ENCODE data around the gene HCN2. TPM values are rescaled to one million over a fixed set of nuclear protein-coding genes. Genes with fewer than 3 reads are reported as not detected.

HCN2 gene
- total and polyA plus RNA-seq, 9 of the 15 experiments (the other 6 are each of a cell fraction or from before 2014, with no cell fraction given), result 0.29 to 4.2 (median 0.82) TPM; not detected in 2

DNA sequence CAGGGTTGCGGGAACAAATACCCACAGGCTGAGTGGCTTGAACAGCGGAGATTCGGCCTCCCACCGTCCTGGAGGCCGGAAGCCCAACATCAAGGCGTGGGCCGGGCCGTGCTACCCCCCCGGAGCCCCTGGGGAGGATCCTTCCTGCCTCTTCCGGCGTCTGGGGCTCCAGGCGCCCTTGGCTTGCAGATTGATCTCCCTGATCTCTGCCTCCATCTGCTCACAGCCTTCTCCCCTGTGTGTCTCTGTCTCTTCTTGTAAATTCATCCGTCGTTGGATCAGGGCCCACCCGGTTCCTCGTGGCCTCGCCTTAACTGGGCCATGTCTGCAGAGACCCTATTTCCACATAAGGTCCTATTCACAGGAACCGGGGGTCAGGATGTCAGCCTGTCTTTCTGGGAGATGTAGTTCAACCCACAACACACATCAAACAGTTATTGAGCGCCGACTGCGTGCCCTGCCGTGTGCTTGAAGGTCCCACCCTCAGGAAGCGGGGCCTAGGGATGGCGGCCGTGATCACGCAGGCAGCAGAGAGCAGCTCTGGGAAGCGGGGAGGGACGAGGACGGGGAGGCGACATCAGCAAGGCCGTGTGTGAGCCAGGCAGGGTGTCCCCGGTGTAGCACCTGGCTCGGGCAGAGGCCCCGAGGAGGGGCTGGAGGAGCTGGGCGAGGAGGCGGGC, 21.3 kb downstream of the HCN2 start (continued):
- TF ChIP-seq, protein P1, sequence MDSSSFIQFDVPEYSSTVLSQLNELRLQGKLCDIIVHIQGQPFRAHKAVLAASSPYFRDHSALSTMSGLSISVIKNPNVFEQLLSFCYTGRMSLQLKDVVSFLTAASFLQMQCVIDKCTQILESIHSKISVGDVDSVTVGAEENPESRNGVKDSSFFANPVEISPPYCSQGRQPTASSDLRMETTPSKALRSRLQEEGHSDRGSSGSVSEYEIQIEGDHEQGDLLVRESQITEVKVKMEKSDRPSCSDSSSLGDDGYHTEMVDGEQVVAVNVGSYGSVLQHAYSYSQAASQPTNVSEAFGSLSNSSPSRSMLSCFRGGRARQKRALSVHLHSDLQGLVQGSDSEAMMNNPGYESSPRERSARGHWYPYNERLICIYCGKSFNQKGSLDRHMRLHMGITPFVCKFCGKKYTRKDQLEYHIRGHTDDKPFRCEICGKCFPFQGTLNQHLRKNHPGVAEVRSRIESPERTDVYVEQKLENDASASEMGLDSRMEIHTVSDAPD (CRISPR knock-in tag; IDR thresholded peaks at IDR 0.05), result no peak
- TF ChIP-seq, protein P2, sequence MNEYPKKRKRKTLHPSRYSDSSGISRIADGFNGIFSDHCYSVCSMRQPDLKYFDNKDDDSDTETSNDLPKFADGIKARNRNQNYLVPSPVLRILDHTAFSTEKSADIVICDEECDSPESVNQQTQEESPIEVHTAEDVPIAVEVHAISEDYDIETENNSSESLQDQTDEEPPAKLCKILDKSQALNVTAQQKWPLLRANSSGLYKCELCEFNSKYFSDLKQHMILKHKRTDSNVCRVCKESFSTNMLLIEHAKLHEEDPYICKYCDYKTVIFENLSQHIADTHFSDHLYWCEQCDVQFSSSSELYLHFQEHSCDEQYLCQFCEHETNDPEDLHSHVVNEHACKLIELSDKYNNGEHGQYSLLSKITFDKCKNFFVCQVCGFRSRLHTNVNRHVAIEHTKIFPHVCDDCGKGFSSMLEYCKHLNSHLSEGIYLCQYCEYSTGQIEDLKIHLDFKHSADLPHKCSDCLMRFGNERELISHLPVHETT (CRISPR knock-in tag; conservative IDR thresholded peaks at IDR 0.05 in 1 of 2, IDR thresholded peaks at IDR 0.05 in 1 of 2), result peak in 1 of 2 experiments; percentile 39; a peak in 1 of 4 replicates
- TF ChIP-seq TEAD1 (CRISPR knock-in tag; IDR thresholded peaks at IDR 0.05), result no peak
- TF ChIP-seq, protein P3, sequence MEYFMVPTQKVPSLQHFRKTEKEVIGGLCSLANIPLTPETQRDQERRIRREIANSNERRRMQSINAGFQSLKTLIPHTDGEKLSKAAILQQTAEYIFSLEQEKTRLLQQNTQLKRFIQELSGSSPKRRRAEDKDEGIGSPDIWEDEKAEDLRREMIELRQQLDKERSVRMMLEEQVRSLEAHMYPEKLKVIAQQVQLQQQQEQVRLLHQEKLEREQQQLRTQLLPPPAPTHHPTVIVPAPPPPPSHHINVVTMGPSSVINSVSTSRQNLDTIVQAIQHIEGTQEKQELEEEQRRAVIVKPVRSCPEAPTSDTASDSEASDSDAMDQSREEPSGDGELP (CRISPR knock-in tag; IDR thresholded peaks at IDR 0.05; ENCODE audit: borderline replicate concordance), result peak; percentile 70; the same call in 1 of the 2 replicates
- no peak for TF ChIP-seq HOXB6 (CRISPR knock-in tag; IDR thresholded peaks at IDR 0.05; ENCODE audit: borderline replicate concordance)
- TF ChIP-seq, protein P4, sequence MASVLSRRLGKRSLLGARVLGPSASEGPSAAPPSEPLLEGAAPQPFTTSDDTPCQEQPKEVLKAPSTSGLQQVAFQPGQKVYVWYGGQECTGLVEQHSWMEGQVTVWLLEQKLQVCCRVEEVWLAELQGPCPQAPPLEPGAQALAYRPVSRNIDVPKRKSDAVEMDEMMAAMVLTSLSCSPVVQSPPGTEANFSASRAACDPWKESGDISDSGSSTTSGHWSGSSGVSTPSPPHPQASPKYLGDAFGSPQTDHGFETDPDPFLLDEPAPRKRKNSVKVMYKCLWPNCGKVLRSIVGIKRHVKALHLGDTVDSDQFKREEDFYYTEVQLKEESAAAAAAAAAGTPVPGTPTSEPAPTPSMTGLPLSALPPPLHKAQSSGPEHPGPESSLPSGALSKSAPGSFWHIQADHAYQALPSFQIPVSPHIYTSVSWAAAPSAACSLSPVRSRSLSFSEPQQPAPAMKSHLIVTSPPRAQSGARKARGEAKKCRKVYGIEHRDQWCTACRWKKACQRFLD (CRISPR knock-in tag; IDR thresholded peaks at IDR 0.05), result peak; percentile 54; the same call in 1 of the 2 replicates
- TF ChIP-seq PHB (CRISPR knock-in tag; IDR thresholded peaks at IDR 0.05), result no peak
- TF ChIP-seq CEBPG (CRISPR knock-in tag; IDR thresholded peaks at IDR 0.05), result no peak
- TF ChIP-seq CEBPG (tag; conservative IDR thresholded peaks at IDR 0.05 in 1 of 2, IDR thresholded peaks at IDR 0.05 in 1 of 2), result no peak
- peak in 1 of 2 experiments; percentile 15; a peak in 2 of 4 replicates for TF ChIP-seq KDM1A (IDR thresholded peaks at IDR 0.05)
- no peak for TF ChIP-seq ZNF133 (CRISPR knock-in tag; IDR thresholded peaks at IDR 0.05)
- TF ChIP-seq, protein P5, sequence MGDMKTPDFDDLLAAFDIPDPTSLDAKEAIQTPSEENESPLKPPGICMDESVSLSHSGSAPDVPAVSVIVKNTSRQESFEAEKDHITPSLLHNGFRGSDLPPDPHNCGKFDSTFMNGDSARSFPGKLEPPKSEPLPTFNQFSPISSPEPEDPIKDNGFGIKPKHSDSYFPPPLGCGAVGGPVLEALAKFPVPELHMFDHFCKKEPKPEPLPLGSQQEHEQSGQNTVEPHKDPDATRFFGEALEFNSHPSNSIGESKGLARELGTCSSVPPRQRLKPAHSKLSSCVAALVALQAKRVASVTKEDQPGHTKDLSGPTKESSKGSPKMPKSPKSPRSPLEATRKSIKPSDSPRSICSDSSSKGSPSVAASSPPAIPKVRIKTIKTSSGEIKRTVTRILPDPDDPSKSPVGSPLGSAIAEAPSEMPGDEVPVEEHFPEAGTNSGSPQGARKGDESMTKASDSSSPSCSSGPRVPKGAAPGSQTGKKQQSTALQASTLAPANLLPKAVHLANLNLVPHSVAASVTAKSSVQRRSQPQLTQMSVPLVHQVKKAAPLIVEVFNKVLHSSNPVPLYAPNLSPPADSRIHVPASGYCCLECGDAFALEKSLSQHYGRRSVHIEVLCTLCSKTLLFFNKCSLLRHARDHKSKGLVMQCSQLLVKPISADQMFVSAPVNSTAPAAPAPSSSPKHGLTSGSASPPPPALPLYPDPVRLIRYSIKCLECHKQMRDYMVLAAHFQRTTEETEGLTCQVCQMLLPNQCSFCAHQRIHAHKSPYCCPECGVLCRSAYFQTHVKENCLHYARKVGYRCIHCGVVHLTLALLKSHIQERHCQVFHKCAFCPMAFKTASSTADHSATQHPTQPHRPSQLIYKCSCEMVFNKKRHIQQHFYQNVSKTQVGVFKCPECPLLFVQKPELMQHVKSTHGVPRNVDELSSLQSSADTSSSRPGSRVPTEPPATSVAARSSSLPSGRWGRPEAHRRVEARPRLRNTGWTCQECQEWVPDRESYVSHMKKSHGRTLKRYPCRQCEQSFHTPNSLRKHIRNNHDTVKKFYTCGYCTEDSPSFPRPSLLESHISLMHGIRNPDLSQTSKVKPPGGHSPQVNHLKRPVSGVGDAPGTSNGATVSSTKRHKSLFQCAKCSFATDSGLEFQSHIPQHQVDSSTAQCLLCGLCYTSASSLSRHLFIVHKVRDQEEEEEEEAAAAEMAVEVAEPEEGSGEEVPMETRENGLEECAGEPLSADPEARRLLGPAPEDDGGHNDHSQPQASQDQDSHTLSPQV (IDR thresholded peaks at IDR 0.05), result peak; percentile 89
- peak; percentile 10; the same call in 1 of the 2 replicates for TF ChIP-seq XRCC5 (IDR thresholded peaks at IDR 0.05; ENCODE audit: low read depth, low read length)
- no peak for TF ChIP-seq TCF7 (IDR thresholded peaks at IDR 0.05; ENCODE audit: borderline replicate concordance)
- no peak for TF ChIP-seq KLF13 (tag; IDR thresholded peaks at IDR 0.05; ENCODE audit: borderline replicate concordance, low read depth)
- TF ChIP-seq STAG1 (CRISPR knock-in tag; IDR thresholded peaks at IDR 0.05; ENCODE audit: borderline replicate concordance), result no peak
- TF ChIP-seq ZNF41 (CRISPR knock-in tag; conservative IDR thresholded peaks at IDR 0.05), result no peak
